ENCODE measurements around the gene CLEC2A.

DNA sequence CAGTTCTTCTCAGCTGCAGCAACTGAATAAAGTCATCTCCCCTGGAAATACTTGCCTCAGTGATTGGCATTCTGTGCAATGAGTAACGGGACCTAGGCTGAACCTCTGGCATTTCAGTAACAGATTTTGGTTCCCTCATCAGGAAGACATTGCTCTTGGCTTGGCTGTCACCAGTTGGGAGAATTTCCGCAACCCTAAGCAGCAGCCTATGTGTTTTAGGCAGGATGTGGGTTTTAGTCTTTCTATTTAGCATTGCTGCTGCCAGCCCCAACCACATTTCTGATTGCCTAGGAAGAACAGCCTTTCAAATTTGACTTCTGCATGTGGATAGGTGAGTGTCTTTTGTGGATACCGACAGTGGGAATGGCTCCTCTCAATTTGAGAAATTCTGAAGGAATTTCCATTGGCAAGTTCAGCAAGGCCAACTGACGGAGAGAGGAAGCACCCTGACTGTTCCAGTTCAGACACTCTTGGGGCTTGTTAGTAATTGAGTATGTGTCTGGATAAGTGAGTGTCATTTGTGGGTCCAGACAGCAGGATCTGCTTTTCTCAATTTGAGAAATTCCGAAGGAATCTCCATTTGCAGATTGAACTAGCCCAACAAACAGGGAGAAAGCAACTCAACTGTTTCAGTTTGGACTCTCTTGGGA is 19.0 kb upstream of the CLEC2A start:
- TF ChIP-seq, protein P1, sequence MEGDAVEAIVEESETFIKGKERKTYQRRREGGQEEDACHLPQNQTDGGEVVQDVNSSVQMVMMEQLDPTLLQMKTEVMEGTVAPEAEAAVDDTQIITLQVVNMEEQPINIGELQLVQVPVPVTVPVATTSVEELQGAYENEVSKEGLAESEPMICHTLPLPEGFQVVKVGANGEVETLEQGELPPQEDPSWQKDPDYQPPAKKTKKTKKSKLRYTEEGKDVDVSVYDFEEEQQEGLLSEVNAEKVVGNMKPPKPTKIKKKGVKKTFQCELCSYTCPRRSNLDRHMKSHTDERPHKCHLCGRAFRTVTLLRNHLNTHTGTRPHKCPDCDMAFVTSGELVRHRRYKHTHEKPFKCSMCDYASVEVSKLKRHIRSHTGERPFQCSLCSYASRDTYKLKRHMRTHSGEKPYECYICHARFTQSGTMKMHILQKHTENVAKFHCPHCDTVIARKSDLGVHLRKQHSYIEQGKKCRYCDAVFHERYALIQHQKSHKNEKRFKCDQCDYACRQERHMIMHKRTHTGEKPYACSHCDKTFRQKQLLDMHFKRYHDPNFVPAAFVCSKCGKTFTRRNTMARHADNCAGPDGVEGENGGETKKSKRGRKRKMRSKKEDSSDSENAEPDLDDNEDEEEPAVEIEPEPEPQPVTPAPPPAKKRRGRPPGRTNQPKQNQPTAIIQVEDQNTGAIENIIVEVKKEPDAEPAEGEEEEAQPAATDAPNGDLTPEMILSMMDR (IDR thresholded peaks at IDR 0.05): no peak
- TF ChIP-seq POLR2AphosphoS5 (IDR thresholded peaks at IDR 0.05; ENCODE audit: low read depth, low read length): no peak
